HPDE6-E6E7 (cell line): ENCODE measurements around the gene LONP1.
"Not testable (repeated sequence)": the region's sequence is repeated elsewhere in the genome, so short reads cannot be mapped to it uniquely, and the experiment has no call there.

ENCODE experiments used
- DNase-seq: peaks from one replicate; pipeline ENCODE4 v3.0.0; 2011; ENCODE audit warnings: missing footprints; ENCODE audit errors: extremely low spot score

The LONP1 gene

DNA sequence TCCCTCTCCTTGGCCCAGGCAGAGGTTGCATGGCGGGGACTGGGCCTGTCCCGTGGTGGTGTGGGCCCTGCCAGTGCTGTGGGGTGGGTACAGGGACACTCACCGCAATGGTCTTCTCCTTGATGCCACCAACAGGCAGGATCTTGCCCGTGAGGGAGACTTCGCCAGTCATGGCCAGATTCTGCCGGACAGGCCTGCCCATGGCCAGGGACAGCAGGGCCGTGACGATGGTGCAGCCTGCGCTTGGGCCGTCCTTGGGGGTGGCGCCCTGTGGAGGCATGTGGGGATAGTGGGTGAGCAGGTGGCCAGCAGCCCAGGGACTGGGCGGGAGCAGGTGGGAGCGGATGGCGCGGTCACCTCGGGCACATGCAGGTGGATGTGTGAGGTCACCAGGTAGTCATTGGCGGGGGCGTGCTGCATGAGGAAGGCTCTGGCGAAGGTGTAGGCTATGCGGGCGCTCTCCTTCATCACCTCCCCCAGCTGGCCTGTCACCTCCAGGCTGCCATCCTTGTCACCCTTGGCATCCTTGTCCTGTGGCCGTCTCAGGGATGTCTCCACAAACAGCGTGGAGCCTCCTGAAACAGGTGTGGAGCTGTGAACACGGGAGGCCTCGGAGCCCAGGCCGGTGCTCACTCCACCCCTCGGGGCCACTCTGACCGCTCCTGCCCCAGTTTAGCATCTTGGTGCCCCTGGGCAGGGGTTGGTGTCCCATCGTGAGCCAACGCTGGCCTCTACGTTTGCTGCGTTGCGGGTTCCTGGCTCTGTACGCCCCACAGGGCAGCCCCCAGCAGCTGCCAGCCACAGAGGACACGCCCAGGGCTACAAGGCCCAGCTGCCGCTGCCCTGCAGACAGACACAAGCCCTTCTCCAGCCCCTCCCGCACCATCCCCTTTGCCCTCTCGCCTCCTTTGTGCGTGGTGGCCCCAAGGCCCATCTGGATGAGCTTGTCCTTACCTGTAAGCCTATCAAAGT is 26.5 kb downstream of the LONP1 start:
- no peak for DNase-seq

DNA sequence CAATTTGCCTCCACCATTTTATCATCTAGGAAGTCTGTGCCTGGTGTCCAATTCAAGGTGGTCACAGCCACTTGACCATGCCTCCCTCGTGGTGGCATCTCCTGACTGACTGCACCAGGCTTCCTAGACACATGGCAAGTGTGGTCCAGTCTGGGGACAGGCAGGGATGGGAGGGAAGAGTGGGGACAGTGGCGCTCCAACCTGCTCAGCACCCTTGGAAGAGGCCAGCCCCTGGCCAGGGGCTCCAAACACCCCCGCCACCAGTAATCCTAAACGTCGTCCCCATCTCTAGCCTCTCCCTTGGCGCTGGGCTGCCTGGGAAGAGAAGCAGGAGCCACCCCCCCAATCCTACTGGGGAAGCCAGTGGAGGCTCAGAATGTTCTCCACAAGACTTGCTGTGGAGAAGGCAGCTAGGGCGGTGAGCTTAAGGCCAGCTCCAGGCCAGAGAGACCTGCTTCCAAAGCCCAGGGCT is 27.2 kb downstream of the LONP1 start:
- no peak for DNase-seq

DNA sequence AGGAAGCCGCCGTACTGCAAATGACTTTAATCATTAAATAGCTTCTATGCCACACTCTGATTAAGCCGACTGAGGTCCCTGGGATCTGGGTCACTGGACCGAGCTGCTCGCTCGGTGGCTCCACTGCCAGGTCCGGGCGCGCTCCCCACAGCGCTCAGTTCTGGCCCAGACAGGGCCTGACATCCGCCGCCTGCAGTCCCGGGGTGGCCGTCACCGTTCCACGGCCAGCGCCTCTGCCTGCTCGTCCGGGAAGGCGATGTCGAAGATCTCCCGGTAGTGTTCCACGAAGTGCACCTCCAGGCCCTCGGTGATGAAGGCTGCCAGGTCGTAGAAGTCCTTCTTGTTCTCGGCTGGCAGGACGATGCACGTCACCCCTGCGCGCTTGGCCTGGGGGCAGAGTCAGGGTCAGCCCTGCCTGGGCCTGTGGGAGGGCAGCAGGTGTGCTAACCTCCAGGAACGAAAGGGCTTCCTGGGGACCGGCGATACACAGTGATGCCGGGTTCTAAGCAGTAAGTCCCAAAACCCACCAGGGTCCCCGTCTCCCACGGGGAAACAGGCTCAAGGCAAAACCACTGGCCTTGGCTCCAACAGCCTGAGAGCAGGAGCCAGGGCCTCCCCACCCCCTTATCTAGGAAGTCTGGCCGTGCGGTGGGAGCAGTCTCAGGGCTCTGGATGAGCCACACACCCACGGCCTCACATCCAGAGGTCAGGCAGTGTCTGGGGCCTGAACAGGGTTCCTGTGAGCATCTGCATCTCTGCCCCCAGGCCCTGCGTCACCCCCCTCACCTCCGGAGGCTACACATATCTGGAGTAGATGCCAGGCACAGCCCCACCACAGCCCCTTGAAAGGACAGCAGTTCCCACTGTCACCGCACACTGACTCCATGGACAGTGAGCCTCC is 27.9 kb downstream of the LONP1 start:
- DNase-seq, result no peak

DNA sequence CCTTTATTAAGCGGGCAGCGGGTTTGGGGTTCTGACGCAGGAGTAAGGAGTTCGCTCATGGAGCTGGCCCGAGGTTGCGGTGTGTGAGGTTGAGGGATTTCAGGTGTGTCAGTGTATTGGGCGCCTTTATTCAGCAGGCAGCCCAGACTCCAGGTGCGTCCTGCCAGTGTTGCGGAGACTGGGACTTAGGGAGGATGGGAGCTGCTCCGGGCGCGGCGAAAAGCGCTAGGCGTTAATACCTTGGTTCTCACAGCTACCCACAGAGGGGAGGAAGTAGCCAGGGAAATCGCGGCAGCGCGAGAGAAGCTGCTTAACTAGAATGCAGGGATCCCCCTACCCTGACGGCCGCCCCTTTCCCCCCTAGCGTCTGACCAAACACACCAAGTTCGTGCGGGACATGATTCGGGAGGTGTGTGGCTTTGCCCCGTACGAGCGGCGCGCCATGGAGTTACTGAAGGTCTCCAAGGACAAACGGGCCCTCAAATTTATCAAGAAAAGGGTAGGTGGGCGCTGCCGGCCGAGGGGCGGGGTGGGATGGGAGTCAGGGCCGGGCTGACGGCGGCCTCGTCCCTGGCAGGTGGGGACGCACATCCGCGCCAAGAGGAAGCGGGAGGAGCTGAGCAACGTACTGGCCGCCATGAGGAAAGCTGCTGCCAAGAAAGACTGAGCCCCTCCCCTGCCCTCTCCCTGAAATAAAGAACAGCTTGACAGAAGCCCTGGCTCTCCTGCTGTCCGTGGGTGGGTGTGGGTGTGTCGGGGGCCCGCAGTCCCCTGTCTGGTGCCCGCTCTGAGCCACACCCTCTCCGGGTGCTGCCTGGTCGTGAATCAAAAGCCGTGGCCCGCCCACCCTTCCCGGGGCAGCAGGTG is 28.8 kb downstream of the LONP1 start:
- DNase-seq, result no peak

DNA sequence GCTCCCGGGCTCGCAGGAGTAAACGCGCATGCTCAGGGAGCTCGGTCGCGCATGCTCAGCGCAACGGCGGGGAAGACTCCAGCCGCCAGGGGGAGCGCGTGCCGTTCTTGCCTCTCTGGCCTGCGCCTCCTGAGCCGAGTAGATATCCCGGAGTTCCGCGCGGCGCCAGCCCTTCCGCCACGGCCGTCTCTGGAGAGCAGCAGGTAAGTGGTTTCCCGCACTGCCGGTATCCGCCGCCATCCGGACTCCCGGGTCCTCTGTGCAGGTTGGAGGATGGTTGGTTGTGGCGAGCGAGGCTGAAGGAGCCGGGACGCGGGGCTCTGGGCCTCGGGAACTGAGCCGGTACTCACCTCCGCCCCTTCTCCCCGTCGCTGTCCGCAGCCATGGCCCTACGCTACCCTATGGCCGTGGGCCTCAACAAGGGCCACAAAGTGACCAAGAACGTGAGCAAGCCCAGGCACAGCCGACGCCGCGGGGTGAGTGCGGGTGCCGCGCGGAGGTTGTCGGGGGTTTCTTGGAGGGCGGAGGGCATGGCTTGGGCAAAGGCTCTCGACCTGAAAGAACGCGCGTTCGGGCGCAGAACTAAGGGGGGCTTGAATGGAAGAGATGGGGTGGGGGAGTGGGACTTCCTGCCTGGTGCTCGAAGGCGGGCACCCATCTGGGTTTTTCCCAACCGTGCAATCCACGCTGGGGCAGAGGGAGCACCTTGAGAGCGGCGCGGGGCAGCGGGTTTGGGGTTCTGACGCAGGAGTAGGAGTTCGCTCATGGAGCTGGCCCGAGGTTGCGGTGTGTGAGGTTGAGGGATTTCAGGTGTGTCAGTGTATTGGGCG is 29.6 kb downstream of the LONP1 start, which contains the start of gene RPL36:
TSS of gene RPL36 (plus strand) at position 171 of the 830 bp plus-strand sequence. CDS start at position 384, 213 bp downstream.
- peak; percentile 91 for DNase-seq

DNA sequence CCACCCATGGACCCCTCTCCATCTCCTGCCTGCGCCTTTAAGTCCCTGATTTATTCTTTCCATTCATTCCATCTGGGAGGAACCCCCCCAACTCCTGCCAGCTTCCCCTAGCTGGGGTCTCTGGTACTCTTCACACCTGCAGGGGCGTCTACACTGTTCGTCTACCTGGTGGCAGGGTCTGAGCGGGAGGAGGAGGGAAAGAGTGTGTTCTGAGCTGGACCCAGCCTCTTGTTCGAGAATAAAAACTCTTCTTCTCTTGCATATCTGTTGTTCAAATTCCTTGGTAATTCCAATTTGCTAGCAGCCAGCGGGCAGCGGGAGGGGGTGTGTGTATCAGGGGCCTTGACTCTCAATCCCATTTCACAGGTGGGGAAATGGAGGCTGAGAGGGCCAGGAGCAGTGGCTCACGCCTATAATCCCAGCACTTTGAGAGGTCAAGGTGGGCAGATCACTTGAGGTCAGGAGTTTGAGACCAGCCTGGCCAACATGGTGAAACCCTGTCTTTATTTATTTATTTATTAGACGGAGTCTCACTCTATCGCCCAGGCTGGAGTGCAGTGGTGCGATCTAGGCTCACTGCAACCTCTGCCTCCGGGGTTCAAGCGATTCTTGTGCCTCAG is 31.6 kb downstream of the LONP1 start:
- not testable (repeated sequence) for DNase-seq

DNA sequence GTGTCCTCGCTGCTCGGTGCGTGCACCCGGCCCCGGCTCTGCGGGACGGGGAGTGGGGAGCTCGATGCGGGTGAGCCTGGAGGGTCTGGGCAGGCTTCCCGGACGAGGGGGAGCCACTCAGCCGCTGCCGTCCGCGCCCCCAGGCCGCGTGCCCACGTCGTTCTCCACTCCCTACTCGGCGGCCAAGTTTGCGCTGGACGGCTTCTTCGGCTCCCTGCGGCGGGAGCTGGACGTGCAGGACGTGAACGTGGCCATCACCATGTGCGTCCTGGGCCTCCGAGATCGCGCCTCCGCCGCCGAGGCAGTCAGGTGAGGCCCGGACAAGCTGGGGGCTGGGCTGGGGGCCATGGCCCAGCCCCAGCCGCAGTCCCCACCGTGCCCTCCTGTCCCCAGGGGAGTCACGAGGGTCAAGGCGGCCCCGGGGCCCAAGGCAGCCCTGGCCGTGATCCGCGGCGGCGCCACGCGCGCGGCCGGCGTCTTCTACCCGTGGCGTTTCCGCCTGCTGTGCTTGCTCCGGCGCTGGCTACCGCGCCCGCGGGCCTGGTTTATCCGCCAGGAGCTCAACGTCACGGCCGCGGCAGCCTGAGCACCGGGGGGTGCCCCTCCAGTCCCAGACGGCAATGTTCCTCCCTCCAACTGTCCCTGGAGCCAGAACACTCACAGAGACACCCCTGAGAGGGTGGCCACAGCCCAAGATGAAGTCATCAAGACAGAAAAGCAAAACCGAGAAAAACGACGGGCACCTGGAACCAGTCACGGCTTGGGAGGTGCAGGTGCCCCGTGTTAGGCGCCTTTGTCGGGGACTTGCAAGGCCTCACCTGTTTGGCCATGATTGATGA is 32.4 kb downstream of the LONP1 start:
- DNase-seq, result no peak

DNA sequence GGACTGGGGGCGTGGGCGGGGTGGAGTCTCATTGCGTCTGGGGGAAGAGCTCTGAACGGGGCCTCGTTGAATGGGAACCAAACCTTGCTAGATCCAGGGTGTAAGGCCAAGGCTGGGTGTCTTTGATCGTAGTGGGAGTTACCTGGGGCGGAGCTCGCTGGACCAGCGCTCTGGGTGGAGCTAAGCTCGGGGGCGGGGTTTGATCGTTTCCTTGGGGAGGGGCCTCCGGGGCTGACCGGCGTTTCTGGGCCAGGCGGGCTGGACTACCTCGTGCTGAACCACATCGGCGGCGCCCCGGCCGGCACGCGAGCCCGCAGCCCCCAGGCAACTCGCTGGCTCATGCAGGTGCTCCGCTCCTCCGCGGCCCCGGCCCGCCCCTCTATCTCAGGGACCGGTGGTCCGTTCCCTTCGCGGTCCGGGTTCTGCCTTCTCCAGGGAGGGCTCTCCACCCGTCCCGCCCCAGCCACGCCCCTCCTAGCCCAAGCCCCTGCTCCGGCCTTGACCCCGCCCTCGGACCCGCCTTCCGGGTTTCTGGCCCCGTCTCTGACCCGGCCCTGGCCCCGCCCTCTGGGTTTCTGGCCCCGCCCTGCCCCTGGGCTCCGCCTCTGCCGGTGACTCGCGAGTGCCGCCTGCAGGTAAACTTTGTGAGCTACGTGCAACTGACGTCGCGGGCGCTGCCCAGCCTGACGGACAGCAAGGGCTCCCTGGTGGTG is 33.1 kb downstream of the LONP1 start:
- peak; percentile 79 for DNase-seq

DNA sequence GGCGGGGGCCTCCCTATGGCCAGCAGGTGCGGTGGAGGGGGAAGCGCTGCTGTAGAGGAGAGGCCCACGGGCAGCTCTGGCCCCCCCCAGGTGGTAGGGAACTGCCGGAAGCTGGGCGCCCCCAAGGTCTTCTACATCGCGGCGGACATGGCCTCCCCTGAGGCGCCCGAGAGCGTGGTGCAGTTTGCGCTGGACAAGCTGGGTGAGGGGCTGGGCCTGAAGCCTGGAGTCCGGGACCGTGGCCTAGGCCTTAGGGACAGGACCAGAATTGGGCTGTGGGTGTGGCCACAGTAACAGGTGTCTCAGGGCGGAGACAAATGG is 33.7 kb downstream of the LONP1 start:
- DNase-seq, result no peak

DNA sequence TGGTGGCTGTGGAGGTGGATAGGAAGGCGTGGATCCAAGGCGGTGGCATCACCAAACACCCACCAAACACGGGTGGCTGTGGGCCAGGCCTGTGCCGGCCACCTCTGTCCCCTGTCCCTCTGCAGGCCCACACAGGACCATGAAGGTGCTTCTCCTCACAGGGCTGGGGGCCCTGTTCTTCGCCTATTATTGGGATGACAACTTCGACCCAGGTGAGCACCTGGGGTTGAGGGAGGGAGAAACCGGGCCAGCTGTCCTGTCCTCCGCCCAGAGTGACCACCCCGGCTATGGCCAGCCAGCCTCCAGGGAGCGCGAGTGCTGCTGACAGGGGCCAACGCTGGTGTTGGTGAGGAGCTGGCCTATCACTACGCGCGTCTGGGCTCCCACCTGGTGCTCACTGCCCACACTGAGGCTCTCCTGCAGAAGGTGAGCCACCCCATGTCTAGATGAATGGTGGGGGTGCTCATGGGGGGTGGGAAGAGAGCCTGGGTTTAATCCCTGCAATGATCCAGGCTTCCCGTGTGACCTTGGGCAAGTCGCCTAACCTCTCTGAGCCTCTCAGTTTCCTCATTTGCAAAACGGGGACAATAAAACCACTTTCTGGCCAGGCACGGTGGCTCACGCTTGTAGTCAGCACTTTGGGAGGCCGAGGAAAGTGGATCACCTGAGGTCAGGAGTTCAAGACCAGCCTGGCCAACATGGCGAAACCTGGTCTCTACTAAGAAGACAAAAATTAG is 35.1 kb downstream of the LONP1 start:
- DNase-seq, result no peak

DNA sequence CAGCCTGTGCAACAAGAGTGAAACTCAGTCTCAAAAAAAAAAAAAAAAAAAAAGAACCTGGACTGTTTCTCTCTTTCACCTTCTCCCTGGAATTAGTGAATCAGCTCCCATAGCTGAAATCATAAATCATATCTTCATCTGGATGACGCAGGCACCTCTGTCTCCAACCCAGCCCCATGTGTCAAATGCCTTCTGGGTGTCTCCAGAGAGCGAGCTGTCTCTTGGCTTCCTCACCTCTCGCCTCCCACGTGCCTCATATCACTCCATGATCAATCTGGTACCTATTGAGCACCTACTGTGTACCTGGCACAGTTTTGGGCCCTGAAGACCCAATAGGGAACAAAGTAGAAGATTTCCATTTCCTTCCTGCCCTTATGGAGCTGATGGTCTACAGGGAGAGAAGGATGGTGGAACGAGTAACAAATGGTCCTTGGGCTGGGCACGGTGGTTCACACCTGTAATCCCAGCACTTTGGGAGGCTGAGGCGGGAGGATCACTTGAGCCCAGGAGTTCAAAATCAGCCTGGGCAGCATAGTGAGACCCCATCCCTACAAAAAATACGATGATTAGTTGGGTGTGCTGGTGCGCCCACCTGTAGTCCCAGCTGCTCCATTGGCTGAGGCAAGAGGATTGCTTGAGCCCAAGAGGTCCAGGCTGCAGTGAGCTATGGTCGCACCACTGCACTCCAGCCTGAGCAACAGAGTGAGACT is 36.6 kb downstream of the LONP1 start:
- DNase-seq, result no peak

DNA sequence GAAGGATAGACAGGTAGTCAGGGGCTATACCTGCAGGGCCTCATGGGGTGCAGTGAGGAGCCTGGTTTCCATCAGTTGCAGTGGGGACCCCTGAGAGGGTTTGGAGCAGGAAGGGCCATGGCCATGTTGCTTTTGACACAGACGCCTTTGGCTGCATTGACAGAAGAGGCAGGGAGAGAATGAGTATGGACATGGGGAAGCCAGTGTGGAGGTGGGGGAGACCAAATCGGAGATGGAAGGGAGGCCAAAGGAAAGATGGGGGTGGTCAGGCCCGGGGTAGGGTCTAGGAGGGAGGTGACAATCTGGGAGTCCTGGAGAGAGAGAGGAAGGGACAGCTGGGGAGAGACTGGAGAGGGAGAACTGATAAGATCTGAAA is 37.9 kb downstream of the LONP1 start:
- no peak for DNase-seq

DNA sequence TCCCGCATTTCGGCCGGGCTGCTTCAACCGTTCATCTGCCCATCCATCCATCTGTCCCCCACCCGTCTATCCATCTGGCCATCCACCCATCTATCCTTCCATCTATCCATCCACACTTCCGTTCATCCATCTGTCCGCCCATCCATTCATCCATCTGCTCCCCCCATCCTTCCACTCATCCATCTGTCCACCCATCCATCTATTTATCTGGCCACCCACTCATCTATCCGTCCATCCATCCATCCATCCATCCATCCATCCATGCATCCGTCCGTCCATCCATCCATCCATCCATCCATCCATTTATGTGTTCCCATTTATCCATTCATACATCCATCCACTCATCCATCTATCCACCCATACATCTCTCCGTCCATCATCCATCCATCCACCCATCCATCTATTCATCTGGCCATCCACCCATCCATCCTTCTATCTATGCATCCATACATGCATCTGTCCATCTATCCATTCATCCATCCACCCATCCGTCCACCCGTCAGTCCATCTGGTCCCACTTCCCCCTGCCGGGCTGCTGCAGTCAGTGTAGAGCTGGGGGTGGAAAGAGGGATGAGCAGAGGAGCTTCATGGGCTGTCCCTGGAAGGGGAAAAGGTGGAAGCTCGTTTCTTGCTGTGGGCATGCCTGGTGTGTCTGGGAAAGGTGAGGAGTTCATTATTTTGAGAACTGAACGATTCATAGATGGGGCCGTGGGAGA is 38.4 kb downstream of the LONP1 start:
- no peak for DNase-seq

DNA sequence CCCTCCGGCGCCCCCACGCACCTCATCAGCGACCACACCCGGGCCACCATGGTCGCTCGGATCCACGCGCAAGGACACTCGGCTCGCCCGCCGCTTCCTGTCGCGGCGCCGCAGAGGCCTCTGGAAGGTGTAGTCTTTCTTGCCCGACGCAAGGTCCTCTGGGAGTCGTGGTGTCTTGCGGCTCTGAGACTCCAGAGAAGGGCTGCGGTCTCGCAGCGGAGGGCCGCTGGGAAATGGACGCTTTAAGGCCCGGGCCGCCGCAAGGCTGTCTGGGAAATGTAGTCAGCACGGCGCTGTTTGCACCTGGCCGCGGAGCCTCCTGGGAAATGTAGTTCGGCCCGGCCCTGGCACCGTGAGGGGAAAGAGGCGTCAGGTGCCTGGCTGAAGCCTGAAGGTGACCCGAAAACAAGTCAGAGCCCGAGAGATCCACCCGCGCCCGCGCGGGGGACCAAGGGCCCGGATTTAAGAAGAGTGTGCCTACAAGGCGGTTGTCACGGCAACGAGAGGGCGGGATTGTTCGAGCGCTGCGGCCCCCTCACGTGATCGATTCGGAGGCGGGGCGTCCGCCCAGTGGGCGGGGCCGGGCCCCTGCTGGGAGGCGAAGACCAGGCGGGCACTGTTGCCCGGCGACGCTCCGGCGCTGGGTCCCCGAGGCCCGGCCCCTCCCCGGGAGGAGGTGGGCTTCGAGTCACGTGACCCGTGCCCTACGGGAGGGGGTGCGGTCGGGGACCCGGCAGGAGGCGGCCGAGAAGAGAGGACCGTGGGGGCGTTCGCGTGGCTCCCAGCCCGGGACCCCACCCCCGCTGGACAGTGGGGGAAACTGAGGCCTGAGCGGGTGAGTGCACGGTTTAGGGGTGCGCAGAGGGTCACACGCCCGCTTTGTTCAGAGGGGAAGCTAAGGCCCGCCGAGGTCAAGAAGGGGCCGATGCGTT is 39.2 kb downstream of the LONP1 start, which contains the start of the genes HSD11B1L and MICOS13:
TSS of gene HSD11B1L (plus strand) at position 591 of the 932 bp plus-strand sequence. CDS start 3,806 bp downstream, outside the sequence.
TSS of gene MICOS13 (minus strand) at position 80 of the 932 bp plus-strand sequence. CDS start at position 50, 30 bp downstream.
- DNase-seq, result peak; percentile 98

DNA sequence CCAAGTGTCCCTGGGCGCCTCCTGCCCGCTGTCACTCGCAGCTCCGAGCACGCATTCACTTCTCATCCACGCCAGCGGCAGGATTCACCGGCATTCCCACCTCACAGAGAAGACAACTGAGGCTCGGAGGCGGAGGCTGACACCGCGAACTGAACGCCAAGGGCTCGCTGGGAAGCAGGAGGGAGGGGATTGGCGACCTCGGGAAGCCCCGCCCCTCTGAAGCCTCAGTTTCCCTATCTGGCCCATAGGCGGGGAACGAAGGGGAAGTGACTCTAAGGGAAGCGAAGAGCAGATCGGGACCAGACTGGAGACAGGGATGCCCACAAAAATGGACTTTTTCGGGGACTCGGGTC is 39.9 kb downstream of the LONP1 start:
- no peak for DNase-seq
